GM21825 (cell line): ENCODE results near the gene DSTN.

ENCODE experiments used
- ATAC-seq: cut with Tn5 transposase; IDR thresholded peaks from one replicate; pipeline ENCODE4 v1.9.1; 2021; ENCODE audit warnings: mild to moderate bottlenecking, moderate library complexity; ENCODE audit not compliant: unreplicated experiment

Gene DSTN

GRCh38 chr20:17611540-17612286, 41.8 kb downstream of the DSTN start:
- ATAC-seq = no peak

- no peak for ATAC-seq
Measured at GRCh38 chr20:17612287-17612991, 42.6 kb downstream of the DSTN start.

- no peak for ATAC-seq
Measured at GRCh38 chr20:17612992-17613327, 43.1 kb downstream of the DSTN start.

- ATAC-seq = no peak
Measured at GRCh38 chr20:17613328-17614175, 43.7 kb downstream of the DSTN start.

- no peak for ATAC-seq
Measured at GRCh38 chr20:17614176-17614811, 44.4 kb downstream of the DSTN start.

GRCh38 chr20:17614812-17615644, 45.2 kb downstream of the DSTN start:
- ATAC-seq = no peak

GRCh38 chr20:17615645-17616479, 46.0 kb downstream of the DSTN start:
- no peak for ATAC-seq

- ATAC-seq = no peak
Measured at GRCh38 chr20:17616480-17617211, 46.8 kb downstream of the DSTN start.

GRCh38 chr20:17617212-17617867, 47.5 kb downstream of the DSTN start:
- no peak for ATAC-seq

- ATAC-seq = no peak
Measured at GRCh38 chr20:17617868-17618672, 48.2 kb downstream of the DSTN start.

- ATAC-seq = no peak
Measured at GRCh38 chr20:17618673-17619013, 48.8 kb downstream of the DSTN start.

- ATAC-seq = no peak
Measured at GRCh38 chr20:17619351-17620093, 49.6 kb downstream of the DSTN start.

GRCh38 chr20:17620371-17621228, 50.7 kb downstream of the DSTN start:
- no peak for ATAC-seq

- ATAC-seq = no peak
Measured at GRCh38 chr20:17621229-17621968, 51.5 kb downstream of the DSTN start.
